Measurements from ENCODE around the gene GET4. TPM values are rescaled to one million over a fixed set of nuclear protein-coding genes. Genes with fewer than 3 reads are reported as not detected.
A peak's percentile ranks its signal among the peaks of the same experiment; 100 is the strongest.

The GET4 gene
- polyA plus RNA-seq, 3 donors, result 20.1 to 36.8 (median 25.5) TPM

DNA sequence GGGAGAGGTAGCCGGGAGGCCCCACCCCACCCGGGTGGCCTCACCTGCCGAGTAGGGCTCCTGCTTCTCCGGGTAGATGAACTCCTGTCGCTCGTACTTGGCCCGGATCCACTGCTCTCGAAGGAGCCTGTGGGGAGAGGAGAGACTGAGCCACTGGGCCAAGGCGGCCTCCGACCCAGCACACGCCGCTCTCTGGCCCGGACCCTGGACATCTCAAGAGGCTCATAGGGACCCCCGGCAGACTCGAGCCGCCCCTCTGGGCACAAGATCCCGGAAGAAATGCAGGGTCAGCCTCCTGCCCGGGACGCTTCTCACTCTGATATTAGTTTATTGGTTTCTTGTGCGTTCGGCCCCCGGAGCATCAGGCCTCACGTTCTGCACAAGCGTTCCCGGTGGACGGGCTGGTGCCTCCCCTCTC, 43.6 kb downstream of the GET4 start:
- no peak overlapping the region for H3K4me3 ChIP-seq (replicated peaks in 1 of 3; ENCODE audit: low read depth in 2 of 3, low read length in 3 of 3)
- intact Hi-C loops (cut with micrococcal nuclease), result loop anchor here in 1 of 2 donors (5.0 kb wide), 1 partner anchor 37 kb away; no protein-coding TSS in a partner anchor
- no peaks in the 10 kb centered on the region for H3K9me3 ChIP-seq (replicated peaks in 1 of 2; ENCODE audit: control insufficient read depth in 1 of 2, insufficient read depth in 1 of 2, low read length in 2 of 2)
- no peak overlapping the region for H2AFZ ChIP-seq (ENCODE audit: insufficient read depth, low read depth, low read length, poor library complexity, severe bottlenecking)
- peaks cover 30 to 42% of the 10 kb centered on the region in 2 donors for H3K36me3 ChIP-seq (replicated peaks in 1 of 2; ENCODE audit: control insufficient read depth in 1 of 2, insufficient read depth in 2 of 2, low read length in 2 of 2)
- peaks cover 43 to 55% of the 10 kb centered on the region in 2 donors for H3K36me3 Mint-ChIP-seq
- no peaks in the 10 kb centered on the region for H3K27me3 ChIP-seq (ENCODE audit: control insufficient read depth in 2 of 2, insufficient read depth in 2 of 2, low read length in 2 of 2)
- no peak overlapping the region for H3K4me2 ChIP-seq (replicated peaks; ENCODE audit: extremely low read depth, low read length, poor library complexity, severe bottlenecking)
- H4K20me1 ChIP-seq (ENCODE audit: insufficient read depth, low read length), result peaks cover 18% of the 10 kb centered on the region
- H3K79me2 ChIP-seq (ENCODE audit: insufficient read depth, low read length), result peaks cover 63% of the 10 kb centered on the region
- TF ChIP-seq CTCF (IDR thresholded peaks at IDR 0.05), result no peak
- DNase-seq, result no peak
- H3K27ac ChIP-seq (ENCODE audit: low read depth in 1 of 2, low read length in 2 of 2), result no peak overlapping the region
- WGBS (ENCODE audit: insufficient coverage), result 99% methylated on average over 14 of the region's 26 CpGs
- H3K9me3 Mint-ChIP-seq, result no peaks in the 10 kb centered on the region
- peaks cover 0 to 3% (median 0%) of the 10 kb centered on the region in 3 donors for H3K27me3 Mint-ChIP-seq (ENCODE audit: low read depth in 3 of 3)
- H3K27ac Mint-ChIP-seq, result no peak overlapping the region
- no peak overlapping the region for H3K9ac ChIP-seq (ENCODE audit: insufficient read depth, low read length, poor library complexity, severe bottlenecking)
- no peak overlapping the region for H3K4me3 Mint-ChIP-seq
- H3K4me1 ChIP-seq (ENCODE audit: control insufficient read depth in 1 of 2, insufficient read depth in 2 of 2, low read length in 2 of 2), result peaks cover 41 to 67% of the 10 kb centered on the region in 2 donors
- peaks cover 52% of the 10 kb centered on the region for H3K4me1 Mint-ChIP-seq

DNA sequence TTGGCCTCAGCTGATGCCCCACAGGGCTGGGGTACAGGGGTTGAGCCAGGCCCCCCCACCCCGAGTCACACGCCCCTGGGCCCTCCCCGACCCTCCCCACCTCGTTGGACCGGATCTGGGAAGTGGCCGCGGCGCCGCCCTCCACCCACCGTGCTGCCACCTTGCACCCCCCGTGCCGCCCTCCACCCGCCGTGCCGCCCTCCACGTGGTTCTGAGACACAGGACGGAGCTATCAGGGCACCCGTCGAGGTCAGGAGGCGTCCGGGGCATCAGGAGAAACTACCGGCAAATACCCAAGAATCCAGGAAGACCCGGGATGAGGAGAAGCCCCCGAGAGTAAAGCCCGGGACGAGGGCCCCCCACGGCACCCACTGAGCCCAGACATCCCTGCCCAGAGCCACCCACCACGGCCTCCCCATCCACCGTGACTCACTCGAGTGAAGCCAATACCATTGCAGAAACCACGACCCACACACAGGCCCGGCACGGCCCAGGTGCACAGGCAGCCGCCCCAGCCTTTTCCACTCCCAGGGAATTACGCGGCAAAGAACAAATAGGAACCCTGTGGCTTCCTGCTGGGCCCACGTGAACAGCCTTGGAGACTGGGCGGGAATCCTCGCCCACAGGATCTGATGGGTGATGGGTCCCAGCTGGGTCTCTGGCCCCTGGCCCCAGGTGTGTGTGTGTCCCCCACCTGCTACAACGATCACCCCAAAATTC, 44.2 kb downstream of the GET4 start:
- intact Hi-C loops (cut with micrococcal nuclease), result loop anchor here in 1 of 2 donors (5.0 kb wide), 1 partner anchor 37 kb away; no protein-coding TSS in a partner anchor
- H3K9me3 Mint-ChIP-seq, result no peaks in the 10 kb centered on the region

More for the DNA sequence above, 44.2 kb downstream of the GET4 start:
- Histone ChIP-seq H3K79me2 (ENCODE audit: insufficient read depth, low read length) (peaks cover 62% of the 10 kb centered on the region), H3K4me3 (replicated peaks in 1 of 3; ENCODE audit: low read depth in 2 of 3, low read length in 3 of 3) (no peak overlapping the region), H3K27ac (ENCODE audit: low read depth in 1 of 2, low read length in 2 of 2) (no peak overlapping the region), H3K4me1 (ENCODE audit: control insufficient read depth in 1 of 2, insufficient read depth in 2 of 2, low read length in 2 of 2) (peaks cover 46 to 67% of the 10 kb centered on the region in 2 donors), H3K9me3 (replicated peaks in 1 of 2; ENCODE audit: control insufficient read depth in 1 of 2, insufficient read depth in 1 of 2, low read length in 2 of 2) (no peaks in the 10 kb centered on the region), H3K27me3 (ENCODE audit: control insufficient read depth in 2 of 2, insufficient read depth in 2 of 2, low read length in 2 of 2) (no peaks in the 10 kb centered on the region), H4K20me1 (ENCODE audit: insufficient read depth, low read length) (peaks cover 13% of the 10 kb centered on the region), H3K36me3 (replicated peaks in 1 of 2; ENCODE audit: control insufficient read depth in 1 of 2, insufficient read depth in 2 of 2, low read length in 2 of 2) (peaks cover 30 to 42% of the 10 kb centered on the region in 2 donors), H3K4me2 (replicated peaks; ENCODE audit: extremely low read depth, low read length, poor library complexity, severe bottlenecking) (no peak overlapping the region), H3K9ac (ENCODE audit: insufficient read depth, low read length, poor library complexity, severe bottlenecking) (no peak overlapping the region), H2AFZ (ENCODE audit: insufficient read depth, low read depth, low read length, poor library complexity, severe bottlenecking) (no peak overlapping the region)
- Mint-ChIP-seq H3K36me3 (peaks cover 37 to 49% of the 10 kb centered on the region in 2 donors), H3K4me1 (peaks cover 52% of the 10 kb centered on the region), H3K27ac (peak overlapping the region in 2 of 7 donors; percentile 40 to 54), H3K27me3 (ENCODE audit: low read depth in 3 of 3) (peaks cover 0 to 3% (median 0%) of the 10 kb centered on the region in 3 donors), H3K4me3 (no peak overlapping the region)
- 66% methylated on average over 26 of the region's 40 CpGs for WGBS (ENCODE audit: insufficient coverage)
- no peak for TF ChIP-seq CTCF (IDR thresholded peaks at IDR 0.05)
- no peak for DNase-seq
